Measurements from ENCODE around the gene KIR3DL2. TPM values are rescaled to one million over a fixed set of nuclear protein-coding genes. Genes with fewer than 3 reads are reported as not detected.

Gene KIR3DL2
- total RNA-seq, 4 donors from 2014 or later = not detected

DNA sequence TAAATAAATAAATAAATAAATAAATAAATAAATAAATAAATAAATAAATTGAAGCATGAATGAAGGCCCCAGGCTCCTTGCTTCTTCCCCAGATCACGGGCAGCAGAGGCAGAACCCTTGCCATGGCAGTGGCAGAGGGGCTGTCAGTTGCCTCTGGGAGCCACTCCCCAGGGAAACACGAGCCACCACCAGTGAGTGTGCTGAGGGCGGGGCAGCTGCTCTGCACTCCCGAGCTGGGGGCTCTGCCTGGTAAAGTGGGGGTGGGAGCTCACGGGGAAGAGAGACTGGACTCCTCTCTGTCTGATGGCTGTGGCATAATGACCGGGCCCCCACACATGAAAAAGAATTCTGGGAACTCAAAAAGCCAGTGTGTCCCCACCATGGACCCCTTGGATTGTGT is 31.6 kb downstream of the KIR3DL2 start:
- no peaks in the 10 kb centered on the region for H3K36me3 ChIP-seq
- in situ Hi-C loops (cut with MboI; ENCODE audit: low pct_ligation_motif_present in 1 of 4, low pct_unique_long_range_greater_than_20kb in 1 of 4, low sequenced_read_pairs in 3 of 4) (no loop called here), intact Hi-C loops (cut with DNase I; ENCODE audit: low total_unique reads) (no loop called here)
- H3K4me1 ChIP-seq = no peaks in the 10 kb centered on the region
- WGBS, 2 donors (ENCODE audit: low coverage in 1 of 2) = 53% methylated on average over 6 of the region's 6 CpGs; no CpG with 5 or more reads in 1 of the 2 donors
- H3K27ac ChIP-seq = no peak overlapping the region
- peaks cover 15% of the 10 kb centered on the region for H3K27me3 ChIP-seq
- no peak for DNase-seq
- no peak overlapping the region for H3K4me3 ChIP-seq
- TF ChIP-seq CTCF (IDR thresholded peaks at IDR 0.05) = no peak
- no peak for TF ChIP-seq POLR2A (IDR thresholded peaks at IDR 0.05)
- TF ChIP-seq POLR2AphosphoS5 (IDR thresholded peaks at IDR 0.05) = no peak
- no peak for TF ChIP-seq EP300 (IDR thresholded peaks at IDR 0.05; ENCODE audit: low read depth)
- H3K9me3 ChIP-seq = no peaks in the 10 kb centered on the region

GRCh38 chr19:54882758-54883157 is 32.5 kb downstream of the KIR3DL2 start:
- no peak for TF ChIP-seq POLR2A (IDR thresholded peaks at IDR 0.05)
- no peak for TF ChIP-seq CTCF (IDR thresholded peaks at IDR 0.05)
- TF ChIP-seq EP300 (IDR thresholded peaks at IDR 0.05; ENCODE audit: low read depth) = no peak
- TF ChIP-seq POLR2AphosphoS5 (IDR thresholded peaks at IDR 0.05) = no peak
- no peaks in the 10 kb centered on the region for H3K36me3 ChIP-seq
- H3K9me3 ChIP-seq = no peaks in the 10 kb centered on the region
- H3K27ac ChIP-seq = no peak overlapping the region
- WGBS, 2 donors (ENCODE audit: low coverage in 1 of 2) = 43 to 60% methylated on average over 4 to 7 of the region's 7 CpGs
- H3K4me3 ChIP-seq = no peak overlapping the region
- DNase-seq = no peak
- in situ Hi-C loops (cut with MboI; ENCODE audit: low pct_ligation_motif_present in 1 of 4, low pct_unique_long_range_greater_than_20kb in 1 of 4, low sequenced_read_pairs in 3 of 4) (no loop called here), intact Hi-C loops (cut with DNase I; ENCODE audit: low total_unique reads) (no loop called here)
- H3K4me1 ChIP-seq = no peaks in the 10 kb centered on the region
- H3K27me3 ChIP-seq = peaks cover 15% of the 10 kb centered on the region

DNA sequence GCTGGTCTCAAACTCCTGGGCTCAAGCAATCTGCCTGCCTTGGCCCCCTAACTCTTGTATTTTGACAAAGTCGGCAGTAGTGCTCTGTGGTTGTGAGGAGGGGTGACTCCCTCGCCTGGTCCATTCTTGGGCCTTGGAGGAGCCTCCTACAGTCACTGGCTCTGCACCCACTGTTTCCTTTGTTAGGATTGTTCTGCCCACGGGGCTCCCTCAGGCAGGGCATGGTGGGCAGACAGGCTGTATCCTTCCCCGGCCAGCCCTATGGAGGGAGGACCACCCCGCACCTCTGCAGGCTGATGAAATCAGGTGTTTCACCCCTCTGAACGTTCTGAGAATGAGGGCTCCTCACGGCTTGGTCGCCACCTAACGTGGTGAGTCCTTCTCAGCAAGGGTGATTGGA is 33.0 kb downstream of the KIR3DL2 start:
- intact Hi-C loops (cut with DNase I; ENCODE audit: low total_unique reads) = no loop called here
- H3K36me3 ChIP-seq = no peaks in the 10 kb centered on the region
- no peak for DNase-seq
- no peaks in the 10 kb centered on the region for H3K9me3 ChIP-seq
- 63 to 86% methylated on average over 1 to 7 of the region's 9 CpGs for WGBS, 2 donors (ENCODE audit: low coverage in 1 of 2)
- H3K4me3 ChIP-seq = no peak overlapping the region
- H3K4me1 ChIP-seq = no peaks in the 10 kb centered on the region
- no peak overlapping the region for H3K27ac ChIP-seq
- in situ Hi-C loops (cut with MboI; ENCODE audit: low pct_ligation_motif_present in 1 of 4, low pct_unique_long_range_greater_than_20kb in 1 of 4, low sequenced_read_pairs in 3 of 4) = no loop called here
- TF ChIP-seq POLR2A (IDR thresholded peaks at IDR 0.05) (no peak), POLR2AphosphoS5 (IDR thresholded peaks at IDR 0.05) (no peak), EP300 (IDR thresholded peaks at IDR 0.05; ENCODE audit: low read depth) (no peak), CTCF (IDR thresholded peaks at IDR 0.05) (no peak)
- H3K27me3 ChIP-seq = peaks cover 15% of the 10 kb centered on the region

DNA sequence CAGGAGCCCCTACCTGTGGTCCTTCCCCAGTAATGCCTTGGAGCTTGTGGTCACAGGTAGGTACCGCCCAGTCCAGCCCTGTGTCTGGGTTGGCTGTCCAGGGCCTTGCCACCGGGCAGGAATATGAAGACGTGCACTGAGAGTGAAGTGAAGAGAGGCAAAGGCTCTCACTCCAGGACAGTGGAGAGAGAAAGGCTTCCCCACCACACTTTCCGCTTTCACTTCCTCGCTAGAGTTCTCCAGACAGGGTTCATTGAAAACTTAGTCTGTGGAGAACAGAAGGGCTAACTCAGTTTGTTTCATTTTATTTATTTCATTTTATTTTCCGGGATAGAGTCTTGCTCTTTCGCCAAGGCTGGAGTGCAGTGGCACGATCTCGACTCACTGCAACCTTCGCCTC is 38.0 kb downstream of the KIR3DL2 start:
- intact Hi-C loops (cut with DNase I; ENCODE audit: low total_unique reads) (loop anchor here (5.0 kb wide), 1 partner anchor 1241 kb away; no protein-coding TSS in a partner anchor), in situ Hi-C loops (cut with MboI; ENCODE audit: low pct_ligation_motif_present in 1 of 4, low pct_unique_long_range_greater_than_20kb in 1 of 4, low sequenced_read_pairs in 3 of 4) (no loop called here)
- no peaks in the 10 kb centered on the region for H3K27me3 ChIP-seq
- no peaks in the 10 kb centered on the region for H3K36me3 ChIP-seq
- WGBS, 2 donors (ENCODE audit: low coverage in 1 of 2) = 88% methylated on average over 10 of the region's 10 CpGs; no CpG with 5 or more reads in 1 of the 2 donors
- TF ChIP-seq EP300 (IDR thresholded peaks at IDR 0.05; ENCODE audit: low read depth) = no peak
- no peak for TF ChIP-seq POLR2A (IDR thresholded peaks at IDR 0.05)
- TF ChIP-seq POLR2AphosphoS5 (IDR thresholded peaks at IDR 0.05) = no peak
- TF ChIP-seq CTCF (IDR thresholded peaks at IDR 0.05) = no peak
- H3K4me3 ChIP-seq = no peak overlapping the region
- no peaks in the 10 kb centered on the region for H3K4me1 ChIP-seq
- DNase-seq = no peak
- H3K9me3 ChIP-seq = no peaks in the 10 kb centered on the region
- no peak overlapping the region for H3K27ac ChIP-seq
